ENCODE results near the gene PEG3. TPM values are rescaled to one million over a fixed set of nuclear protein-coding genes. Genes with fewer than 3 reads are reported as not detected.

PEG3 gene
- total and polyA plus RNA-seq, 9 of the 15 experiments (the other 6 are each of a cell fraction or from before 2014, with no cell fraction given) = 0.04 to 0.40 TPM; not detected in 7

DNA sequence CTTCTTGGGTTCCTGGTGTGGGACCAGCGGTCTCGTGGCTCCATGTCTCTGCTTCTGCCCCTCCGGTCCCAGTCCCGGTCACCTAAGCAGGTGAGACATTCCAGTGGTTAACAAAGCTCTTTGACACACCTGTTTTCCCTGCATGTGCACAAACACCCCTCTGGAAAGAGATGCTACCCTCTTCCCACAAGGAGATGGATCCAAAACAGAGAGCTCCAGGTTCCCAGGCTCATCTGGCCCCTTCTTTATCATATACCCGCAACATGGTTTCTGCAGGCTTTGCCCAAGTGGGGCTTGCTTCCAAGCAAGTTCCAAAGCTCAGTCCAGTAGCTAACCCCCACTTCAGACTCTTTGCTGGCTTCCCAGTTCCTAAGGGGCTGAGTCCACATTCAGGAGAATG, 17.8 kb downstream of the PEG3 start (continued):
- no peak for TF ChIP-seq CLOCK (CRISPR knock-in tag; IDR thresholded peaks at IDR 0.05; ENCODE audit: borderline replicate concordance)

DNA sequence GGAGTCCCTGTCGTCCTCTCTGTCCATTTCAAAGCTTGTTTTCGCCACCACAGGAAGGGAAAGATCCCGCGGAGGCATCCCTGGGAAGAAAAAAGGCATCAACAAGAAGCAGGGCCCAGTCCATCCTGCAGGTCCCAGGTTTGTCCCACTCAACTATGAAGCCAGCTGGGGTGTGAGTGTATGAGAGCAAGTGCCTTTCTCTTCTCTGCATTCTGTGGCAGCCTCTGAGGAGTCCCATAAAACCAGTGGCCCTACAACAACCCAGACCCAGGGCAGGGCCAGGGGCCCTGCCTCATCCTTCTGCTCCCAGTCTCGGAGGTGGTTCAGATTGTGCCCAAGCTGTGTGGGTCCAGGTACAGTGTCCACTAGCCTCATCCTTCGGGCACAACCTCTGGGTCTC, 18.9 kb downstream of the PEG3 start:
- no peak overlapping the region for H3K4me3 ChIP-seq
- ChIA-PET POLR2A (no interaction called here), CTCF (ENCODE audit: low intra/inter-chr PET ratio) (no interaction called here)
- BruUV-seq (replicated peaks) = no TSS peak
- no peak for ATAC-seq
- H3K27me3 ChIP-seq (ENCODE audit: control insufficient read depth in 2 of 2, insufficient read depth in 2 of 2, low read length in 2 of 2) = no peaks in the 10 kb centered on the region
- no peaks in the 10 kb centered on the region for H3K79me2 ChIP-seq (ENCODE audit: control insufficient read depth, insufficient read depth, low read length)
- H3K9ac ChIP-seq (ENCODE audit: insufficient read depth in 1 of 2, low read depth in 2 of 2, low read length in 2 of 2) = no peak overlapping the region
- DNase-seq (ENCODE audit: extremely low read depth in 1 of 4, low spot score in 3 of 4) = no peak
- WGBS (ENCODE audit: insufficient coverage, low coverage, missing lambda C conversion rate) = 0% methylated on average over 1 of the region's 6 CpGs
- H4K20me1 ChIP-seq (replicated peaks; ENCODE audit: control insufficient read depth, insufficient read depth, low read length) = no peaks in the 10 kb centered on the region
- in situ Hi-C loops (cut with MboI) = no loop called here
- no peak overlapping the region for H3K27ac ChIP-seq (ENCODE audit: extremely low read depth, low read depth, low read length)
- H3K36me3 ChIP-seq (ENCODE audit: control insufficient read depth, insufficient read depth, low read length) = no peaks in the 10 kb centered on the region
- intact Hi-C loops (cut with micrococcal nuclease) = no loop called here
- no peaks in the 10 kb centered on the region; the same call in 1 of the 2 replicates for H3K9me3 ChIP-seq (replicated peaks; ENCODE audit: control insufficient read depth, insufficient read depth, low read depth, low read length)
- H2AFZ ChIP-seq (ENCODE audit: low read depth, low read length) = no peak overlapping the region
- no peaks in the 10 kb centered on the region for H3K4me1 ChIP-seq (replicated peaks in 1 of 2; ENCODE audit: control insufficient read depth in 2 of 2, insufficient read depth in 2 of 2, low read length in 2 of 2)
- no peak overlapping the region for H3K4me2 ChIP-seq (ENCODE audit: insufficient read depth, low read length)
- no peak for FAIRE-seq
- no peaks in the 10 kb centered on the region for H3K9me1 ChIP-seq (ENCODE audit: control insufficient read depth, insufficient read depth, low read length)
- no peak for TF ChIP-seq HOXB6 (CRISPR knock-in tag; IDR thresholded peaks at IDR 0.05; ENCODE audit: borderline replicate concordance)
- TF ChIP-seq POLR2H (tag; IDR thresholded peaks at IDR 0.05; ENCODE audit: low read depth) = no peak
- no peak for TF ChIP-seq PHF21A (IDR thresholded peaks at IDR 0.05; ENCODE audit: borderline replicate concordance, low read depth)
- TF ChIP-seq KHSRP (IDR thresholded peaks at IDR 0.05) = no peak
- TF ChIP-seq, protein P1, sequence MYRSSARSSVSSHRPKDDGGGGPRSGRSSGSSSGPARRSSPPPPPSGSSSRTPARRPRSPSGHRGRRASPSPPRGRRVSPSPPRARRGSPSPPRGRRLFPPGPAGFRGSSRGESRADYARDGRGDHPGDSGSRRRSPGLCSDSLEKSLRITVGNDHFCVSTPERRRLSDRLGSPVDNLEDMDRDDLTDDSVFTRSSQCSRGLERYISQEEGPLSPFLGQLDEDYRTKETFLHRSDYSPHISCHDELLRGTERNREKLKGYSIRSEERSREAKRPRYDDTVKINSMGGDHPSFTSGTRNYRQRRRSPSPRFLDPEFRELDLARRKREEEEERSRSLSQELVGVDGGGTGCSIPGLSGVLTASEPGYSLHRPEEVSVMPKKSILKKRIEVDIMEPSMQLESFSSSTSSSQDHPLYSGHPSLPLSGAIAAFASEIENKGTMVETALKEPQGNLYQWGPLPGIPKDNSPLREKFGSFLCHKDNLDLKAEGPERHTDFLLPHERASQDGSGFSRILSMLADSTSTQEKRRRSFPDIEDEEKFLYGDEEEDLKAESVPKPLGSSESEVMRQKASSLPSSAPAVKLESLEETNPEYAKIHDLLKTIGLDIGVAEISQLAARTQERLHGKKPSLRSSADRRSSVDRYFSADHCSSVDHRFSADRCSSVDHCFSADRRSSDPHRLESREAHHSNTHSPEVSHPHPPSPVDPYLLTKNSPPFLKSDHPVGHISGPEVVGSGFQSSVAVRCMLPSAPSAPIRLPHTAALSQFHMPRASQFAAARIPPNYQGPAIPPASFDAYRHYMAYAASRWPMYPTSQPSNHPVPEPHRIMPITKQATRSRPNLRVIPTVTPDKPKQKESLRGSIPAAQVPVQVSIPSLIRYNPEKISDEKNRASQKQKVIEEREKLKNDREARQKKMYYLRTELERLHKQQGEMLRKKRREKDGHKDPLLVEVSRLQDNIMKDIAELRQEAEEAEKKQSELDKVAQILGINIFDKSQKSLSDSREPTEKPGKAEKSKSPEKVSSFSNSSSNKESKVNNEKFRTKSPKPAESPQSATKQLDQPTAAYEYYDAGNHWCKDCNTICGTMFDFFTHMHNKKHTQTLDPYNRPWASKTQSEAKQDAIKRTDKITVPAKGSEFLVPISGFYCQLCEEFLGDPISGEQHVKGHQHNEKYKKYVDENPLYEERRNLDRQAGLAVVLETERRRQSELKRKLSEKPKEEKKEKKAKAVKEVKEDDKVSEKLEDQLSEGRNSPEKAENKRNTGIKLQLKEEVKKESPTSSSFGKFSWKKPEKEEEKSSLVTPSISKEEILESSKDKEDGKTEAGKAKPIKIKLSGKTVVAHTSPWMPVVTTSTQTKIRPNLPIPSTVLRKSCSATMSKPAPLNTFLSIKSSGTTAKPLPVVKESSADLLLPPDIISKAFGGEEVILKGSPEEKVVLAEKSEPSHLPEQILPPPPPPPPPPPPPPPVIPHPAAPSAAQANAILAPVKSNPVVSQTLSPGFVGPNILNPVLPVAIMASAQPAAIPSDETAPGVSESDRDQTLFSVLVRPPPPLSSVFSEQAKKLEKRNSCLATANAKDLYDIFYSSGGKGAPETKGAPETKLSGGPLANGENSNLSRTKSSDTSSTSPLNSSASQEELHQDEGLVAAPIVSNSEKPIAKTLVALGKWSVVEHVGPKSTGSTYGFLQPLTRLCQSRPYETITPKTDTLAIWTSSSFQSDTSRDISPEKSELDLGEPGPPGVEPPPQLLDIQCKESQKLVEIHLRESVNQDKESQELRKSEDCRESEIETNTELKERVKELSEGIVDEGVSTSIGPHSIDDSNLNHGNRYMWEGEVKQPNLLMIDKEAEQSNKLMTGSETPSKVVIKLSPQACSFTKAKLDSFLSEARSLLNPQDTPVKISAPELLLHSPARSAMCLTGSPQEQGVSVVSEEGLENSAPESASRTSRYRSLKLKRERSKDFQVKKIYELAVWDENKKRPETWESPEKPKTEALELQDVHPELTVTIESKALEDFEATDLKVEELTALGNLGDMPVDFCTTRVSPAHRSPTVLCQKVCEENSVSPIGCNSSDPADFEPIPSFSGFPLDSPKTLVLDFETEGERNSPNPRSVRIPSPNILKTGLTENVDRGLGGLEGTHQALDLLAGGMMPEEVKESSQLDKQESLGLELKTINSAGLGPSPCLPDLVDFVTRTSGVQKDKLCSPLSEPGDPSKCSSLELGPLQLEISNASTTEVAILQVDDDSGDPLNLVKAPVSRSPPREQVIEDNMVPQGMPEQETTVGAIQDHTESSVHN (IDR thresholded peaks at IDR 0.05; ENCODE audit: borderline replicate concordance in 1 of 2, low read depth in 1 of 2) = no peak
- TF ChIP-seq VEZF1 (CRISPR knock-in tag; IDR thresholded peaks at IDR 0.05) = no peak
- no peak for TF ChIP-seq MYBL2 (IDR thresholded peaks at IDR 0.05; ENCODE audit: low read depth)
- no peak for TF ChIP-seq MYBL2 (CRISPR knock-in tag; IDR thresholded peaks at IDR 0.05; ENCODE audit: borderline replicate concordance)
